ENCODE measurements around the gene CNTN5.

CNTN5 gene

GRCh38 chr11:99327527-99327926 lies 306.8 kb downstream of the CNTN5 start:
- in situ Hi-C loops (cut with HindIII; ENCODE audit: low pct_ligation_motif_present, low sequenced_read_pairs) = no loop called here
- H3K27me3 ChIP-seq (replicated peaks) = no peaks in the 10 kb centered on the region
- no peak overlapping the region for H3K27ac ChIP-seq
- TF ChIP-seq CTCF (IDR thresholded peaks at IDR 0.05; ENCODE audit: low read depth, low read length, missing control alignments) = no peak
- no peak overlapping the region for H3K4me3 ChIP-seq (ENCODE audit: low read depth, low read length)
- DNase-seq = no peak
- H3K36me3 ChIP-seq (replicated peaks) = no peaks in the 10 kb centered on the region

- Histone ChIP-seq H3K36me3 (replicated peaks) (no peaks in the 10 kb centered on the region), H3K4me3 (ENCODE audit: low read depth, low read length) (no peak overlapping the region), H3K27me3 (replicated peaks) (no peaks in the 10 kb centered on the region), H3K27ac (no peak overlapping the region)
- no peak for TF ChIP-seq CTCF (IDR thresholded peaks at IDR 0.05; ENCODE audit: low read depth, low read length, missing control alignments)
- in situ Hi-C loops (cut with HindIII; ENCODE audit: low pct_ligation_motif_present, low sequenced_read_pairs) = no loop called here
- DNase-seq = no peak
These were observed 312.9 kb downstream of the CNTN5 start for GRCh38 chr11:99333621-99334020.

GRCh38 chr11:99343117-99343516 lies 322.4 kb downstream of the CNTN5 start:
- no peak overlapping the region for H3K4me3 ChIP-seq (ENCODE audit: low read depth, low read length)
- TF ChIP-seq CTCF (IDR thresholded peaks at IDR 0.05; ENCODE audit: low read depth, low read length, missing control alignments) = no peak
- in situ Hi-C loops (cut with HindIII; ENCODE audit: low pct_ligation_motif_present, low sequenced_read_pairs) = no loop called here
- H3K27ac ChIP-seq = no peak overlapping the region
- DNase-seq = no peak
- H3K36me3 ChIP-seq (replicated peaks) = no peaks in the 10 kb centered on the region
- no peaks in the 10 kb centered on the region for H3K27me3 ChIP-seq (replicated peaks)

GRCh38 chr11:99349151-99349673 lies 328.5 kb downstream of the CNTN5 start:
- in situ Hi-C loops (cut with HindIII; ENCODE audit: low pct_ligation_motif_present, low sequenced_read_pairs) = no loop called here
- no peak overlapping the region for H3K27ac ChIP-seq
- H3K4me3 ChIP-seq (ENCODE audit: low read depth, low read length) = no peak overlapping the region
- no peak for TF ChIP-seq CTCF (IDR thresholded peaks at IDR 0.05; ENCODE audit: low read depth, low read length, missing control alignments)
- H3K36me3 ChIP-seq (replicated peaks) = no peaks in the 10 kb centered on the region
- no peaks in the 10 kb centered on the region for H3K27me3 ChIP-seq (replicated peaks)
- DNase-seq = no peak

- no peak for TF ChIP-seq CTCF (IDR thresholded peaks at IDR 0.05; ENCODE audit: low read depth, low read length, missing control alignments)
- Histone ChIP-seq H3K36me3 (replicated peaks) (no peaks in the 10 kb centered on the region), H3K27ac (no peak overlapping the region), H3K27me3 (replicated peaks) (no peaks in the 10 kb centered on the region), H3K4me3 (ENCODE audit: low read depth, low read length) (no peak overlapping the region)
- in situ Hi-C loops (cut with HindIII; ENCODE audit: low pct_ligation_motif_present, low sequenced_read_pairs) = no loop called here
- peak; percentile 4 for DNase-seq
These were observed 330.9 kb downstream of the CNTN5 start for GRCh38 chr11:99351624-99352023.

- no peak overlapping the region for H3K27ac ChIP-seq
- no peaks in the 10 kb centered on the region for H3K36me3 ChIP-seq (replicated peaks)
- TF ChIP-seq CTCF (IDR thresholded peaks at IDR 0.05; ENCODE audit: low read depth, low read length, missing control alignments) = no peak
- DNase-seq = no peak
- H3K4me3 ChIP-seq (ENCODE audit: low read depth, low read length) = no peak overlapping the region
- no peaks in the 10 kb centered on the region for H3K27me3 ChIP-seq (replicated peaks)
- in situ Hi-C loops (cut with HindIII; ENCODE audit: low pct_ligation_motif_present, low sequenced_read_pairs) = no loop called here
These were observed 331.9 kb downstream of the CNTN5 start for GRCh38 chr11:99352642-99353041.
